Lung (tissue), 12 donors: Measurements from ENCODE around the gene TCF25. TPM values are rescaled to one million over a fixed set of nuclear protein-coding genes. Genes with fewer than 3 reads are reported as not detected.

Experiments
- ATAC-seq: fragments of 200-7000 bp; cut with Tn5 transposase; one replicate; pipeline ENCODE4 v1.9.1; 2020; ENCODE audit warnings: moderate number of reproducible peaks; ENCODE audit not compliant: insufficient read depth, low FRiP score
- DNase-seq, 3 donors: peaks; one replicate each; pipeline ENCODE4 v3.0.0-alpha.2; 2013 to 2017
- H3K27ac ChIP-seq, 2 donors: one replicate each; pipeline ENCODE4 v1.5.1; 2013; ENCODE audit warnings: mild to moderate bottlenecking in 2 of 2, moderate library complexity in 2 of 2, control low read depth in 1 of 2, inconsistent platforms in 1 of 2, low read depth in 1 of 2, low read length in 1 of 2
- H3K27me3 ChIP-seq, 3 donors: one replicate each; pipeline ENCODE4 v1.5.1; 2013; ENCODE audit warnings: low read length in 2 of 3; ENCODE audit not compliant: control insufficient read depth in 3 of 3, insufficient read depth in 3 of 3
- H3K36me3 ChIP-seq, 4 donors: one replicate each; pipeline ENCODE4 v1.5.1; 2013; ENCODE audit warnings: low read length in 4 of 4, mild to moderate bottlenecking in 1 of 4, moderate library complexity in 1 of 4; ENCODE audit not compliant: control insufficient read depth in 4 of 4, insufficient read depth in 4 of 4
- H3K4me1 ChIP-seq, 5 donors: one replicate each; pipeline ENCODE4 v1.5.1; 2013; ENCODE audit warnings: low read length in 5 of 5, mild to moderate bottlenecking in 2 of 5, moderate library complexity in 1 of 5; ENCODE audit not compliant: control insufficient read depth in 5 of 5, insufficient read depth in 5 of 5
- H3K4me3 ChIP-seq: one replicate; pipeline ENCODE4 v1.5.1; 2013; ENCODE audit warnings: mild to moderate bottlenecking, control low read depth, moderate library complexity
- H3K9ac ChIP-seq, 2 donors: one replicate each; pipeline ENCODE4 v1.5.1; 2013; ENCODE audit warnings: low read length in 2 of 2, control low read depth in 1 of 2; ENCODE audit not compliant: insufficient read depth in 1 of 2
- H3K9me3 ChIP-seq, 4 donors: one replicate each; pipeline ENCODE4 v1.5.1; 2013; ENCODE audit warnings: low read length in 3 of 4, mild to moderate bottlenecking in 1 of 4, moderate library complexity in 1 of 4; ENCODE audit not compliant: control insufficient read depth in 4 of 4, insufficient read depth in 3 of 4
- WGBS, 2 donors: extraction: QIAGEN DNeasy Blood & Tissue Kit; methylation state at CpG; one replicate each; pipeline ENCODE4 v1.1.7; 2013; 5-methylcytosine and 5-hydroxymethylcytosine counted together
- polyA plus RNA-seq, 2 donors: library from polyadenylated mRNA; stranded (reverse); fragments of 200-250 nt; gene quantifications; one replicate each; pipeline ENCODE4 v1.2.1, GENCODE V29; 2013
- total RNA-seq, 2 donors: library from RNA; depleted of rRNA in 1 of 2; stranded (reverse); fragments of >200 nt in 1 of 2; gene quantifications; one replicate each; pipeline ENCODE4 v1.2.1, GENCODE V29; 2014 to 2021
- TF ChIP-seq, protein P1 (sequence below): IDR thresholded peaks from 2 replicates; pipeline ENCODE4 v1.5.1; 2012; ENCODE audit warnings: mild to moderate bottlenecking; ENCODE audit errors: control extremely low read depth, extremely low read depth
- donor health status: control.
- donor health status: control.
- donor health status: Bipolar disorder and iron deficiency.
- donor health status: healthy.
- donor health status: DM: yes; HTN: yes; CAD: no.

Gene TCF25
- total and polyA plus RNA-seq, 4 donors: 106 to 212 (median 129) TPM

DNA sequence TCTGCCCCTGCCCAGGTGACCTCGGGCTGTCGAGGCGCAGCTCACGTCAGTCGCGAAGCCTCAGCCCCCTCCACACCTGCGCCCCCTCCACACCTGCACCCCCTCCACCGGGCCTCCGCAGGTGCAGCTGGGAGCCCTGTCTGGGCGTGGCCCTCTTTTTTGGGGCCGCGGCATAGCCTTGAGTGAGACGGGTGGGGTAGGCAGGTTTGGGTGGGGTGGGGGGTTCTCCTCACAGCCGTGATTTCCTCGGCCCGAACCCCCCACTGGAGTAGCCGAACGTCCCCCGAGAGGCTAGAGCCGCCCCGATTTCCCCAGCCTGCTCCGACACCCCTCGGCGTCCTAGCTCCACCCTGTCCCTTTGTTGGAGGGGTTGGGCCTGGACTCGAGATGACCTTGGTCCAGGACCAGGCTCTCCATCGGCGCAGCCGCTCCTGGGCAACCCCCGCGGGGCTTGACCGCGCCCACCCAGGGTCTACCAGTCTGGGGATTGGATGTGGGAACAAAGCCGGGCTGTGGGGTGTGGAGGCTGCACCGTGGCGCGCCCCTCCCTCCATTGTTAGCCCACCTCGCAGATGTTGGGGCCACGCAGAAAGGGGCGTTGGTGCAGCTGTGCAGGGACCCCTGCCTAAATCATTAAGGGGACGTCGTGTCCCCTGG is 50.4 kb downstream of the TCF25 start:
- H3K36me3 ChIP-seq: no peaks in the 10 kb centered on the region
- H3K27me3 ChIP-seq: peaks cover 4 to 24% (median 21%) of the 10 kb centered on the region in 3 donors
- H3K9ac ChIP-seq: no peak overlapping the region
- ATAC-seq: no peak
- peaks cover 0 to 2% (median 0%) of the 10 kb centered on the region in 4 donors for H3K9me3 ChIP-seq
- TF ChIP-seq, protein P1, sequence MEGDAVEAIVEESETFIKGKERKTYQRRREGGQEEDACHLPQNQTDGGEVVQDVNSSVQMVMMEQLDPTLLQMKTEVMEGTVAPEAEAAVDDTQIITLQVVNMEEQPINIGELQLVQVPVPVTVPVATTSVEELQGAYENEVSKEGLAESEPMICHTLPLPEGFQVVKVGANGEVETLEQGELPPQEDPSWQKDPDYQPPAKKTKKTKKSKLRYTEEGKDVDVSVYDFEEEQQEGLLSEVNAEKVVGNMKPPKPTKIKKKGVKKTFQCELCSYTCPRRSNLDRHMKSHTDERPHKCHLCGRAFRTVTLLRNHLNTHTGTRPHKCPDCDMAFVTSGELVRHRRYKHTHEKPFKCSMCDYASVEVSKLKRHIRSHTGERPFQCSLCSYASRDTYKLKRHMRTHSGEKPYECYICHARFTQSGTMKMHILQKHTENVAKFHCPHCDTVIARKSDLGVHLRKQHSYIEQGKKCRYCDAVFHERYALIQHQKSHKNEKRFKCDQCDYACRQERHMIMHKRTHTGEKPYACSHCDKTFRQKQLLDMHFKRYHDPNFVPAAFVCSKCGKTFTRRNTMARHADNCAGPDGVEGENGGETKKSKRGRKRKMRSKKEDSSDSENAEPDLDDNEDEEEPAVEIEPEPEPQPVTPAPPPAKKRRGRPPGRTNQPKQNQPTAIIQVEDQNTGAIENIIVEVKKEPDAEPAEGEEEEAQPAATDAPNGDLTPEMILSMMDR: no peak
- H3K4me3 ChIP-seq: no peak overlapping the region
- H3K4me1 ChIP-seq: peaks cover 0 to 29% (median 4%) of the 10 kb centered on the region in 5 donors
- DNase-seq: no peak
- H3K27ac ChIP-seq: peak overlapping the region in 1 of 2 donors; percentile 51
- 3 to 6% methylated on average over 29 to 41 of the region's 41 CpGs for WGBS, 2 donors

DNA sequence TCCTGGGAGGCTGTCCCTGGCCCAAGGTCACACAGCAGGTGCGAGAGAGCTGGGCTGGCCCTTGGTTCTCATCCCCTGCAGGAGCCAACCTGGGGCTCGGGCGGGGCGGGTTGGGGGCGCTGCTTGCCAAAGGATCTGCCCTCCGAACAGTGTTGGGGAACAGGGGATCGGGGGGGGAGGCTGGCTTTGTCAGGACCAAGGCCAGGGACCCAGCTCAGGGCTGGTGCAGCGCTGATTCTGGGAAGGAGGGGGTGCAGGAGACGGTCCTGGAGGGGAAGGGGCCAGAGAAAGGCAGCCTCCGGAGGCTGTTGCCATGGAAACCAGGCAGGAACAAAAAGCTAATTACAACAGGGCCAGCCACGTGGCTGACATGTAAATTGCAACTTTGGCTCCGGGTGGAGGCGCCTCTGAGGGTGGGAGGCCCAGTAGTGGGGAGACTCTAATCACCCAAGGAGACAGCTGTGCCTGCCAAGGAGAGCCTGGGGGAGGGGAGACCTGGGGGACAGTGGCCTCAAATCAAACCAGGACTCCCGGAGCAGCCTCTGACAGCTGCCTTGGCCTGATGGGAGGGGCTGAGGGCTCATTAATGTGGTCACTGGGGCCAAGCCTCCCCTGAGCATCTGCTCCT is 51.0 kb downstream of the TCF25 start:
- 3 to 7% methylated on average over 14 of the region's 14 CpGs for WGBS, 2 donors
- DNase-seq (peak in 2 of 3 donors; percentile 56 to 61), ATAC-seq (no peak)
- H3K4me1 ChIP-seq: peaks cover 0 to 29% (median 4%) of the 10 kb centered on the region in 5 donors
- H3K27me3 ChIP-seq: peaks cover 4 to 24% (median 21%) of the 10 kb centered on the region in 3 donors
- H3K36me3 ChIP-seq: no peaks in the 10 kb centered on the region
- H3K4me3 ChIP-seq: no peak overlapping the region
- peaks cover 0 to 2% (median 0%) of the 10 kb centered on the region in 4 donors for H3K9me3 ChIP-seq
- H3K9ac ChIP-seq: no peak overlapping the region
- no peak overlapping the region for H3K27ac ChIP-seq
- TF ChIP-seq, protein P1: no peak

DNA sequence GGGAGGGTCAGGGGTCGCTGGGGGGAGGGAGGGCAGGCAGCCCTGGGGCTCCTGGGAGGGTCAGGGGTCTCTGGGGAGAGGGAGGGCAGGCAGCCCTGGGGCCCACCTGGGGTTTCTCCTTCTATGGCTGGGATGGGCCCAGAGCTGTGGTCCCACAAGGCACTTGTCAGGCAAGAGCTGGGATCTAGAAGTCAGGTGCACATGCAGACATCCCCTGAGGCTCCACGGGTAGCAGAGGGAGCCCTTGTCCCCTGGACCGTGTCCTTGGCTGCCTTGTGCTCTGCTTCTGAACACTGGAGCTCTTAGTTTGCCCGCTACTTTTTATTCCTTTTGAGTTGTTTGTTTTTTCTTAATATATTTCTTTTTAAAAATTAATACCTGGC is 51.5 kb downstream of the TCF25 start:
- WGBS, 2 donors: 26 to 27% methylated on average over 4 of the region's 4 CpGs
- peaks cover 0 to 29% (median 4%) of the 10 kb centered on the region in 5 donors for H3K4me1 ChIP-seq
- peaks cover 4 to 24% (median 20%) of the 10 kb centered on the region in 3 donors for H3K27me3 ChIP-seq
- ATAC-seq: no peak
- no peaks in the 10 kb centered on the region for H3K36me3 ChIP-seq
- DNase-seq: no peak
- H3K27ac ChIP-seq: no peak overlapping the region
- TF ChIP-seq, protein P1: no peak
- no peak overlapping the region for H3K9ac ChIP-seq
- no peak overlapping the region for H3K4me3 ChIP-seq
- peaks cover 0 to 2% (median 0%) of the 10 kb centered on the region in 4 donors for H3K9me3 ChIP-seq
